Stimulated activated CD8-positive, alpha-beta memory T cell treated with anti-CD3 and anti-CD28 coated beads, Interleukin-12 subunit alpha, Interleukin-12 subunit beta, amount 100 ng/mL, for 1 hour (primary cell): Measurements from ENCODE around the gene FIGN.

Experiments
- DNase-seq: peaks from one replicate; pipeline ENCODE4 v3.0.0-alpha.2; 2020; ENCODE audit warnings: low read depth

The FIGN gene, protein sequence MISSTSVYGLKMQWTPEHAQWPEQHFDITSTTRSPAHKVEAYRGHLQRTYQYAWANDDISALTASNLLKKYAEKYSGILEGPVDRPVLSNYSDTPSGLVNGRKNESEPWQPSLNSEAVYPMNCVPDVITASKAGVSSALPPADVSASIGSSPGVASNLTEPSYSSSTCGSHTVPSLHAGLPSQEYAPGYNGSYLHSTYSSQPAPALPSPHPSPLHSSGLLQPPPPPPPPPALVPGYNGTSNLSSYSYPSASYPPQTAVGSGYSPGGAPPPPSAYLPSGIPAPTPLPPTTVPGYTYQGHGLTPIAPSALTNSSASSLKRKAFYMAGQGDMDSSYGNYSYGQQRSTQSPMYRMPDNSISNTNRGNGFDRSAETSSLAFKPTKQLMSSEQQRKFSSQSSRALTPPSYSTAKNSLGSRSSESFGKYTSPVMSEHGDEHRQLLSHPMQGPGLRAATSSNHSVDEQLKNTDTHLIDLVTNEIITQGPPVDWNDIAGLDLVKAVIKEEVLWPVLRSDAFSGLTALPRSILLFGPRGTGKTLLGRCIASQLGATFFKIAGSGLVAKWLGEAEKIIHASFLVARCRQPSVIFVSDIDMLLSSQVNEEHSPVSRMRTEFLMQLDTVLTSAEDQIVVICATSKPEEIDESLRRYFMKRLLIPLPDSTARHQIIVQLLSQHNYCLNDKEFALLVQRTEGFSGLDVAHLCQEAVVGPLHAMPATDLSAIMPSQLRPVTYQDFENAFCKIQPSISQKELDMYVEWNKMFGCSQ

DNA sequence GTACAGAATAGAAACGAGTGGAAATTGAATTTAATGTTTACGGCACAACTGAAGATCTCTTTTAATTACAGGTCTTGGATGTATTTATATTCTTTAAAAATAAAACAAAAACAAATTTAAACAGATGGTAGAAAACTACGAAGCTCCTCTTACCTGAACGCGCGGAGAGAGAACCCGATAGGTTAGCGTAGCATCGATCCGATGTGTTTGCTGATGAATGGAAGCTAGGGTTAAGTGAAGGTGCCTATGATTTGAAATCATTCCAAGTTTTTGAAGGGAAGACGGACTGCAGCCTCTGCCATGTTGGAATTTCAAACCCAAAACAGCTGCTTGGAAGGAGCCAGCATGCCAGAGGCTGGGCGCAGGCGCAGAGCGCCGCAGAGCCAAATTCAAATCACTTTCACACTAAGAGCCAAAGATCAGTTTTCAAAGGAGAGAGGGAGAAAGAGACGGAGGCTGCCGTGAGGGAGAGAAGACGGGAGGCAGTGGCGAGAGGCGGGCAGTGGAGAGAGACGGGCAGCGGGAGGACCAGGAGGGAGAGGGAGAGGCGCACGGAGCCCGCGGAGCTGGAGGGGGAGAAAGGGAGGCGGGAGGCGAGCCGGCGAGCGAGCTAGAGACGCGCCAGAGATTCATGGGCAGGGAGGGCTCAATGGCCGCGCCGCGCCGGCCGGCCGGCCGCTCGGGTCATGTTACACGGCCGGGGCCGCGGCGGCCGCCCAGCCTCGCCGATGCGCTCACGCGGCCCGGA is at the start of gene FIGN:
Gene FIGN, minus strand, starts transcription at position 324 of the 748 bp plus-strand sequence. CDS start 1,081 bp downstream, outside the sequence.
- no peak for DNase-seq

DNA sequence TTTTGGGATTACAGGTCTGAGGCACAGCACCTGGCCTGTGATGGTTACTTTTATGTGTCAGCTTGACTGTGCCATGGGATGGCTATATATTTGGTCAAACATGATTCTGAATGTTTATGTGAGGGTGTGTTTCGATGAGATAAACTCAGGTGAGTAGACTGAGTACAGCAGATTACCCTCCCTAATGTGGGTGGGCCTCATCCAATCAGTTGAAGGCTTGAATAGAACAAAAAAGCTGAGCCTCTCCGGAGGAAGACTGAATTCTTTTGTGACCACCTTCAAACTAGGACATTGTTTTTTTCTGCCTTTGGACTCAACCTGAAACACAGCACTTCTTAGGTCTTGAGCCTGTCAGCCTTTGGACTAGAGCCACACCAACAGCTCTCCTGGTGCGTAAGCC is 49.4 kb upstream of the FIGN start:
- no peak for DNase-seq

DNA sequence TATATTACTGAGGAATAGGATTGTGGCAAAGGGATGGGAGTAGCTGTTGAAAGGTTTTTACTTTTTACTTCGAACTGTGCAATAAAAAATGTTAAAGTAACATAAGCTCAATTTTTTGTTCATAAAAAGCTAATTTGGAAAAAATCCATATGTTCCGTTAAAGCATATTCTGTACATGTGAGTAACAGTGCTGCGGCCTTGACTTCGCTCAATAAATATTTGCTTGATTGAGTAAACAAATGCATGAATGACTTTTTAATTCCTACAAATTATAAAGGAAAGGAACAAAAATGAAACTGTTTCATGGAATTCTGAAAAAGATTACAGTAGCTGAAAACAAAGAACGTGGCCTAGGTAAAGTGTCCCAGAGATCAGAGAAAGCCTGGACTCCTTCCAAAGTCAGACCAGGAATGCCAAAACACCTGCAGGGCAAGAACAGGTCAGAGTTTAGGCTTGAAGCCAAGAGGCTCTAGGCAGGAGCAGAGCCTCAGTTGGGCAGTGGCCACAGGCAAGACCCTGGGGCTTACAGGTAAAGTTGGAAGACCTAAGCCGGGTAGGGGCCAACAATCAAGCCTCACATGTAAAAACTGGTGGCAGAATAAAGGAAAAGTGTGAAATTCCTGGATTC is 44.3 kb upstream of the FIGN start:
- DNase-seq = no peak

DNA sequence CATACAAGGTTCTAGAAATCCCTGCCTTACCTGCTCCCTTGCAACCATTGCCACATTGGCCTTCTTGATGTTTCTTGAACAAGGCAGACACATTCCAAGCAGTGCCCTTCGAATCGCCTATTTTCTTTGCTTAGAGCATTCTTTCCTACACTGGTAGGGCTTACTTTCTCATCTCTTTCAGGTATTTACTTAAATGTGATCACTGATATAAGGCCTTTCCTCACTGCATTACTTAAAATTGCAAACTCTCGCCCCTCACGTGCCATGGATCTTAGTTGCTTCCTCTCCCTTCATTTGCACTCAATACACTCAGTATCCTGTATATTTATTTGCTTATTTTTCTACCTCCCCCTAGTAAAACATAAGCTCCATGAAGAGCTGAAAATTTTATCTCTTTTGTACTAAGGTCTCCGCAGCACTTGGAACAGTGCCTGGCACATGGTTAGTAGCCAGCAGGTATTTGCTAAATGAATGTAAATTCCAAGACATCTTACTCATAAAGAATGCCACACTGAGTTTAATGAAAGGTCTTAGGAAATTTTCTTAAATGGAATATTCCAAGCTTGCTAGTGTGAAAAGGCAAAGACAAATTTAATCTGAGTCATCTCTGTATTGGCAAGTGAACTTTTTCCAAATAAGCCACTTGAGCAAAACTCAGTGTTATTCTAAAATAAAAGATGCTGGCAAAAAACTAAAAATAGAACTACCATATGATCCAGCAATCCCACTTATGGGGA is 42.4 kb upstream of the FIGN start:
- no peak for DNase-seq

DNA sequence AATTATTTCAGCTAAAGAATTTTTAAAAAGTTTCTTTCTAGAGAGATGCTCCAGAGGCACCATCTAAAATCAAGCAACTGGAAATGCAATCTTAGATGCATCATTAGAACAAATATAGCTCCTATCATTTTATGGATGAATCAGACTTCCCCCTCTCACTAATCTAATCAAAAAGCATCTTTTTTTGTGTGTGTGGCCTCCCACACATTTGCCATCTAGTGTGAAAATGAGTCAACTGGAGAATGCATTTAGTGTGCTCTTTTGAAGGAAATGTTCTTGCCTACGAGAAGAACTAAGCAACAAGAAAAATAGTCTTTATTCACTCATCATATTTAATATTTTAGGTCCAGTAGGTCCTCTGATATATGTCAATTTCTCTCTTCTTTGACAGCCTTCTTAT is 39.5 kb upstream of the FIGN start:
- no peak for DNase-seq

DNA sequence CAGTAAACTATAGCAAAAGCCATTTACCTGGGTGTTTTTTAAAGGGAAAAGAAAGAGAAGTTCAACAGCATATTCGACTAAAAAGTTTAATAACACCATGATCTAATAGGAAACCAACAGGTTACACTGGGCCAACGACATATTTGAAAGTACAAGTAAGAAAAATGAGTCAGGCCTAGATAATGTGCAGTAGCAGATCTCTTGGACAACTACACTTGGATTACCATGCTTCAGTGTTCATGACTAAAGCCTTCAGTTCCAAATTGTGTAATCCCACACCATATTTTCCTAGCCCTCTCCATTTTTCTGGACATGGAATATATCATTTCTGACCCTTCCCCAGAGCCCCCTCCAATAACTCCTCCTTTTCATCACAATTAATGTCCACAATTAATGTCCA is 39.1 kb upstream of the FIGN start:
- DNase-seq = no peak

DNA sequence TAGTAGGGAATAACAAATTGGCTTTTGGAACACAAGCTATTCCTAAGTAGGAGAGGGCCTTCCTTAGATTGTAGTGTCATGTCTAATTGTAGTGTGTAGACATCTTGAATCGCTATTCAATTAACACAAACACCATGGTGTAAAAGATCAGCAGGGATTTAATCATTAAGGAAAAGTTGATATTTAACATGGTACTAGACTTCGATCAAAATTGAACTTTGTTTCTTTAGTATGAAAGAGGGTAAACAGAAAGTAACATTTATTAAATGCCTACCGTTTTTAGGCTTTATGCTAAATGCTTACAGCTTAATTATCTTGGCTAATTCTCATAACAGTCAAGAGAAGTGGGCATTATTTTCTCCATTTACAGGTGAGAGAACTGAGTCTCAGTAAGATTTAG is 37.5 kb upstream of the FIGN start:
- DNase-seq = no peak

DNA sequence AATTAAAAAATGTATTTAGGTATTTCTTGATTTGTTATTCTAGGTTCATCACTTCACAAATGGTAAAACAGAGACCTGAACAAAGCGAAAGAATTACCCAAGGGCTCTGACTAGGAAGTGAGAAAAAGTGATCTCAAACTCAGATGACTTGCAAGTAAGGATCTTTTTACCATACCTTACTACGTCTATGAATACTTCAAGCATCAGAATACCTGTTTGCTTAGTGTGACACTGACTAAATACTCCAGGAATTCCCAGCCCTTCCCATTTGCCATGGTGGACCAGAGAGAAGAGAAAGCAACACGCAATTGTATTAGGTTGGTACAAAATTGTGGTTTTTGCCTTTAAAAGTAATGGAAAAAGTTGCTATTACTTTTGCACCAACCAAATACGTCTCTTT is 35.8 kb upstream of the FIGN start:
- DNase-seq = no peak

DNA sequence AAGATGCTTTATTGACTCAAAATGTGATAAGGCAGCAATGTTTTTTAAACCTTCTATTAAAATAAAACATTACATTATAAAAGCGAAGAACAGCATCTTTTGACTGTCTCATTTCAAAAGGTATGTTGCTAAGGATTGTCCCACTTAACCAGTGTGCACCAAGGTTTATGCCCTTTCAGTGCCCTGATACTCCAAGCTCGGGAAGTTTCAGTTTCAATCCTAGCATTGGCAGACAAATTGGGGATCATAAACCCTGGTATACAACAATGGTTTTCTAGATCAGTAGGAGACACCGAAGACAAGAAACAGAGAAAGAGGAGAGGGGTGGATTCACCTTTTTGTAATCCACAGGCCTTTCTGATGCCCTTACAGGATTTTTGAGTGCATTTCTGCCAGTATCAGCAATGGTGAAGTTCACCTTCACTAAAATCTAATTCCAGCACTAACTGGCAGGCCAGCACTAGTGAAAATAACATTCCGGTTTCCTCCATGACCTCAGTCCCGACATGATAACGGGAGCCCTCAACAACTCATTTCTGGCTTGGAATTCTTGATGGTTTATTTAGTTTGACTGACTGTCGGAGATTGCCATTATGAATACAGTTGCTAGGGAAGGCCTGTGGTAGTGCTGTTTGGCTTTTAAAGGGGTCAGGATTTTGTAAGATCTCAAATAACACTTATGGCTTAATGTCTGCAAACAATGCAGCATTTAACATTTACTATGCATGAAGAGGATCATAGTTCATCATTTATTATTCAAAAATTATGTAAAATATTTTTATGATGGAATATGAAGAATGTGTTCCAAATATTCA is 33.3 kb upstream of the FIGN start:
- no peak for DNase-seq

DNA sequence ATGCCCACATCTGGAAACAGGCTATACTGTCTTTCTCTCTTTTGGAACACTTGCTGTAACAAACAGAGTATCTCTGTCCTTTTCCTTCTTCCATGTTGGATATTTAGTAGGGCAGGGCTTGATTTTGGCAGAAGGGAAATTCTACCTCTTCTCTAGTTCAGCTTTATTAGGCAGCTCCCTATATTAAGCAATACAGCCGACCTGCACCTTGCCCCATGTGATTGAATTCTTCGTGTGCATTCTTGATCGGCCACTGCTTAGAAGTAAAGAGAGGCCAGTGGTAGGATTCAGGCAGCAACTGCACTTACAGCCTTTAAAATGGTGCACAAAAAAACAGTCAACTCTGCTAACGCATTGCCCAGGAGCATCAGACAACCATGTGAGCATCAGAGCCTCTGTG is 31.3 kb upstream of the FIGN start:
- DNase-seq = no peak

DNA sequence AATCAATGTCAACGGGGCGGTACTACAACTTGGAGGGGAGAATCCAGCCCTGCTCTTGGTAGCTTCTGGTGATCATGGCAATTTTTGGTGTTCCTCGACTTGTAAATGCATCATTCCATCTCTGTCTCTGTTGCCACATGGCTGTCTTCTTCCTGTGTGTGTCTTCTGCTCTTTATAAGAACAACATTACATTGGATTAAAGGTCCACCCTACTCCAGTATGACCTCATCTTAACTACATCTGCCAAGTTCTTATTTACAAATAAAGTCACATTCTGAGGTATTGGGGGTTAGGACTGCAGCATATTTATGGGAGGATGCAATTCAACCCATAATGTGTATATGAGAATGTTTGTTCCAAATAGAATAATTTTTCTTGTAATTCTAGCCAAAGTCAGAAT is 28.8 kb upstream of the FIGN start:
- DNase-seq = no peak

DNA sequence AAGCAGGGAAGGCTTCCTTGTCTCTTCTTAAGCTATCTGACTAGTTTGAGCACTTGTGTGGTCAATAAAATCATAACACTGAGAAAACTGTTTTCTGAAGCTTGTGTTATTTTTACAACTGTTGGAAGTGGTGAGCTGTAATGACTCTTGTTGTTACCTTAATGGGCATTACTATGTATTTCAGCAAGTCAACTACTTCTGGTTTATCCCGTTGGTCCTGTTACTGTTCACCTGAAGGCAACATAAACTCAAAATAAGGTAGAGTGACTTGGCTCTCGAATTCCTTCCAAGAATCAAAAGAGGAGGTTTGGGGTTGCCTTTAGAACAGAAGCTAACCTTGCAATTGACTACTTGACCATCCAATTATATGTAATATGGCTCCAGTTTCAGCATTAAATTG is 23.2 kb upstream of the FIGN start:
- DNase-seq = no peak

DNA sequence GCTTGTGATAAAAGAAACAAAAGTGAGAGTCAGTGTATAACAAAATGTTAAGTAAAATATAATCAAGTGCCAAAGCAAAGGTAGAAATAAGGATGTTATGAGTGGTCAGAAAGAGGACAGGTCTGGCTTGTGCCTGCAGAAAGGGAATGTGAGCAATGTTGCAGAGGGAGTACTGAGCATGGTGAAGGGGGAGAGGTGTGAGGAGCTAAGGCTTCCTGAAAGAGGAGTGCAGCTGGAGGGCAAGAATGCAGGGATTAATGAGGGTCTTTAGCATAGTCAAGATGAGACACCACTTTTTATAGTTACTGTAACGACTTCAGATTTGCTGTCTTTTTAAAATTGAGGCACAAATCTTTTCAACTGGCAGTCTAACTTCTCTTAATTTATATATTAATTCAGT is 22.0 kb upstream of the FIGN start:
- DNase-seq = no peak

DNA sequence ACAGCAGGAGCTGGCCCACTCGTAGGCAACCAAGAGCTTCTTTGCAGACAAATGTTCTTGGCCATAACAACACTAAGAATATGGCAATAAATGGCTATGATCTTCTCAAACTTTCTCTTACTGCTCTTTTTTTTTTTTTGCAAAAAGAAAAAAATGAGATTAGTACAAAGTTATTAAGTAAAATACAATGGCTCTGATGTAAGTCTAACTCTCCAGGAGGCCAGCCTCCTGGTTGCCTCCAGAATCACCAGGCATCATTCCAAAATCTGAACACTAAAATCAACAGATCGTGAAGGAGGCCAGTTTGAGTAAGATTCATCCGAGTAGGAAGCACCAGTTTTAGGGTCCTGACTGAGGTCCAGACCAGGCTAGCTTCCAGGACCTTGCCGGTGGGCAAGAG is 20.8 kb upstream of the FIGN start:
- no peak for DNase-seq

DNA sequence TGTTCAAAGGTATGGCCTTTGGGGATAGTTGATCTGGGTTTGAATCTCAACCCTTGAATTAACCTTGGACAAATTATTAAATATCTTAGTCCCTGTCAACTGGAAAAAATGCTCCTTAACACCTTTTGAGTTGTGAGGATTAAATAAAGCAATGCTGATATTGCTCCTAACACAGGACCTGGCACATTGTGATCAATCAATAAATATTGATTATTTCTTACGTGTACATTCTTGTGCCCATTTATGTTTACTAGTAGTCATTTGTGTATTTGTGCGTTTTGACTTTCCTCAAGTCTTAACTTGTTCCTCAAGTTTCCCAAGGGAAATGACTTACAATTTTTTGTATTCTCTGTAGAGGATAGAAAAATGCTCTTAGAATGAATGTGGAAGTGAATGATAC is 19.6 kb upstream of the FIGN start:
- no peak for DNase-seq

DNA sequence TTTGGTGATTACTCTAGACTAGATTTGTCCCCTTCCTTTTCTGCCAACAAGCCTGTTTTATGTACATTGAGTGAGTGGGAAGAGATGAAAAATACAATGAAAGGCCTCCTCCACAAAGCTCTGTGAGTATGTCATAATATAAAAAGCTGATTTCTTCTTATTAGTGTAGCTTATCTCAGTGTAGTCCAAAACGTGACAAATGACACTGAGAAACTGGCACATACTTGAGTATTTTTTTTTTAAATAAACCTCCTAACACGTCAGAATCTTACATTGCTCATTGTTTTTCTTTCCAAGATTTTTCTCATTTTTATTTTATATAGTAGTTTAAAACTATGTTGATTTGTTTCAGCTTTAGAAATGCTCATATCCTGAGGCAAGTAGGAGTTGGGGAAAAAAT is 17.9 kb upstream of the FIGN start:
- DNase-seq = no peak

DNA sequence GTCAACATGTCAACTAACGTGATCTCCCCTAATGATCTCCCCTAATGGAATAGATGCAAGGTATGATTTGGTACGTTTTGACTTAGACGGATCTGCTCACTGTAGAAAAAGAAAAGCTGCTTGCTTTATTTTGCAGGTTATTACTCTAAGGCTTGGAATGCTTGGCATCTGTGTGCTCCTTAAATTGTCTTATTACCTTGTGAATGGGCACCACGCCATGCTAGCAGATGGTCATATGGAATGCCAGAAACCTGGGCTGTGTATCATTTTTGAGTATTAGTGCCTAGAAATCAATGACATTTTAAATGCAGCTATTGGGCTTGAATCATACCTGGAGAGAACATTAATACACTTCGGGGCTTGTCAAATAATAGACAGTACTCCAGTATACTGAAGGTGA is 16.5 kb upstream of the FIGN start:
- no peak for DNase-seq

DNA sequence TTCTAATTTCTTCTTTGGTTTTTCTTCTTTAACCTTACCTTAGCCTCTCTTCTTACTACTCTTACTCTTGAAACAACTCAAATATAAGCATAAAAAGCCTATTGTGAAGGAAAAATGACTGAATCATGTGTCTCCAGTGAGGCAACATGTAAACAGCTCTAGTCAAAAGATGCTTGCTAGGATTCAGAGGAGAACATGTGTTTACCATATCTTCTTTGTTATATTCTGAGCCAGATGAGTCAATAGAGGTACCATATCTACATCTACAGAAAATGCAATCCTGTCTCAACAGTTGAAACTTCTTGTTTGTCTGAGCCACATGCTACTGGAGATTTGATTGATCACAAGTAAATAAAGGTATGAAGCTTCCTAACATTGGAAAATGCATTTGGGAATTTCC is 15.9 kb upstream of the FIGN start:
- no peak for DNase-seq

DNA sequence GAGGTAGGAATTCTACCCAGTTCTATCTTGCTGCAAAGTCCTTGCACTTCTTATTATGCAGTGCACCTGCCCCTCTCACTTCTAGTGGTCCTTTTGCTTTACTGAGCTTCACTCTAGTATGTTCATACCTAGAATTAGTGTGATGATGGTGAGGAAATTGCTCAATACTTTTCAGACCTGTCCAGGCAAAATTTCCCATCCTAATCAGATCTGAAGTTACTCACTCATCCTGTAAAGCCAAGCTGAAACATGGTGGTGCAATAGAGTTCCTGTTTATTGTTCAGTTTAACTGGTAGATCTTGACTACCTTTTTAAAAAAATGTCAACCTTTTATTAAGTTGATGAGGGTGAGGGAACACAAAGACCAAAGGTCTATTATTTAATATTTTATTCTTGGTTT is 12.6 kb upstream of the FIGN start:
- no peak for DNase-seq

DNA sequence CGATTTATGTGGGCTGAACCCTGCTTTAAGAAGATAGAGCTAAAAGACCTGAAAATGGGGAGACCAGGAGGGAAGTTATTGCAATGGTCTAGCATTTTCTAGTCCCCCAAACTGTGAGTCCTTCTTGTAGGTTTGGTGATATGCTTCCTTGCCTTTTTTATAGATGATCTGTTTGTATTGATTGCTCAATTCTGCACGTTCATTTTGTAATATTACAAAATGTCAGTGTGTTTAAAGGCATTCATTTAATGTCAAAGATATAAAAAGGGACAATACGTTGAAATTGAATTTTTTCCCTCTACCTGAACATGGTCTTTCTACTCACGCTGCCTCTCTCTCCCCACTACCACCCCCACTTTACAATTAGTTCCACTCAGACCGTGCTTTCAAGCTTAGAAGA is 5.6 kb upstream of the FIGN start:
- no peak for DNase-seq

DNA sequence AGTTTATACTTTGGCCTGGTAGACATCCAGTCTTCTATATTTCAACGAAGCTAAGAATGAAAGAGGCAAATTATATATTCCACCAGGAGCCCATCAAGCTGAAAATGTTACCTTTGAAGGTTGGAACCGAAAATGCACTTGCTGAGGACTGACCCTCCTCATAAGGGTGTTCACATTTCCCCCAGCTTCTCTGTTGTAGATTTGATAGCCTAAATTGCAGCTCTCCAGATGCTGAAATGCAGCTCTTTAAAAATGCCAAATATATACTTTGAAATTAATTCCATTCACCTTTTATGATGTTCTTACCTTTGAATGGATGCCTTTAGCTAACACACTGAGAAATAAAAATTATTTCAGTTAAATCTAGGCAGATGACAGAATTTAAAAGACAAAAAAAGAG is 1.8 kb upstream of the FIGN start:
- no peak for DNase-seq
